ENCODE data around the gene P4HB.

The P4HB gene

GRCh38 chr17:81825841-81826466 lies 34.4 kb downstream of the P4HB start:
- DNase-seq = no peak

GRCh38 chr17:81824595-81824994 lies 35.7 kb downstream of the P4HB start:
- DNase-seq = no peak

- DNase-seq = no peak
These were observed 36.4 kb downstream of the P4HB start for GRCh38 chr17:81823820-81824550.

- no peak for DNase-seq
These were observed 37.1 kb downstream of the P4HB start for GRCh38 chr17:81822996-81823819.

GRCh38 chr17:81822312-81822637 lies 38.1 kb downstream of the P4HB start:
- no peak for DNase-seq

- no peak for DNase-seq
These were observed 38.6 kb downstream of the P4HB start for GRCh38 chr17:81821603-81822311.

GRCh38 chr17:81821147-81821546 lies 39.2 kb downstream of the P4HB start:
- DNase-seq = no peak

GRCh38 chr17:81819708-81820107 lies 40.6 kb downstream of the P4HB start:
- no peak for DNase-seq

- DNase-seq = no peak
These were observed 42.6 kb downstream of the P4HB start for GRCh38 chr17:81817758-81818147.

GRCh38 chr17:81815646-81815986 lies 44.7 kb downstream of the P4HB start:
- no peak for DNase-seq

GRCh38 chr17:81814748-81815645 lies 45.3 kb downstream of the P4HB start:
- no peak for DNase-seq

- DNase-seq = no peak
These were observed 46.3 kb downstream of the P4HB start for GRCh38 chr17:81813861-81814683.

GRCh38 chr17:81813371-81813684 lies 47.0 kb downstream of the P4HB start:
- no peak for DNase-seq

- DNase-seq = no peak
These were observed 47.6 kb downstream of the P4HB start for GRCh38 chr17:81812571-81813370.

GRCh38 chr17:81811705-81812570 lies 48.4 kb downstream of the P4HB start:
- DNase-seq = no peak

- DNase-seq = no peak
These were observed 49.2 kb downstream of the P4HB start for GRCh38 chr17:81810892-81811704.

GRCh38 chr17:81810476-81810875 lies 49.9 kb downstream of the P4HB start:
- DNase-seq = no peak

- no peak for DNase-seq
These were observed 50.8 kb downstream of the P4HB start for GRCh38 chr17:81809556-81809998.
